GM03348 (cell line): ENCODE data around the gene PIGR.

Source experiments
- DNase-seq: peaks from one replicate; pipeline ENCODE4 v3.0.0; 2012; ENCODE audit warnings: low spot score

The PIGR gene

GRCh38 chr1:206960676-206961386 is 14.6 kb upstream of the PIGR start:
- DNase-seq, result no peak

GRCh38 chr1:206958144-206958543 is 11.9 kb upstream of the PIGR start:
- no peak for DNase-seq

- no peak for DNase-seq
These were observed 11.4 kb upstream of the PIGR start for GRCh38 chr1:206957639-206958038.

- DNase-seq, result peak; percentile 24
These were observed 9.5 kb upstream of the PIGR start for GRCh38 chr1:206955476-206956451.

- no peak for DNase-seq
These were observed 8.4 kb upstream of the PIGR start for GRCh38 chr1:206954459-206955342.

GRCh38 chr1:206953626-206954025 is 7.4 kb upstream of the PIGR start:
- DNase-seq, result no peak

- DNase-seq, result no peak
These were observed 6.9 kb upstream of the PIGR start for GRCh38 chr1:206953126-206953525.

- DNase-seq, result no peak
These were observed 5.9 kb upstream of the PIGR start for GRCh38 chr1:206952171-206952570.

- DNase-seq, result no peak
These were observed 5.2 kb upstream of the PIGR start for GRCh38 chr1:206951318-206952100.

- no peak for DNase-seq
These were observed 3.4 kb upstream of the PIGR start for GRCh38 chr1:206949641-206950040.

GRCh38 chr1:206949208-206949607 is 2.9 kb upstream of the PIGR start:
- DNase-seq, result no peak

- no peak for DNase-seq
These were observed 989 bp upstream of the PIGR start for GRCh38 chr1:206947255-206947654.

GRCh38 chr1:206945779-206946178 is 487 bp downstream of the PIGR start:
- no peak for DNase-seq

GRCh38 chr1:206944703-206945102 is 1.6 kb downstream of the PIGR start:
- DNase-seq, result no peak

- no peak for DNase-seq
These were observed 4.4 kb downstream of the PIGR start for GRCh38 chr1:206941766-206942418.

GRCh38 chr1:206940588-206940936 is 5.7 kb downstream of the PIGR start:
- DNase-seq, result no peak

GRCh38 chr1:206939841-206940587 is 6.3 kb downstream of the PIGR start:
- DNase-seq, result no peak

GRCh38 chr1:206939131-206939530 is 7.1 kb downstream of the PIGR start:
- DNase-seq, result no peak

GRCh38 chr1:206937425-206937824 is 8.8 kb downstream of the PIGR start:
- DNase-seq, result no peak

- peak; percentile 58 for DNase-seq
These were observed 10.7 kb downstream of the PIGR start for GRCh38 chr1:206935491-206936067.
